Measurements from ENCODE around the gene SRGAP1. TPM values are rescaled to one million over a fixed set of nuclear protein-coding genes. Genes with fewer than 3 reads are reported as not detected.

Gene SRGAP1
- total RNA-seq, 1 donor from 2014 or later: 0.07 TPM

DNA sequence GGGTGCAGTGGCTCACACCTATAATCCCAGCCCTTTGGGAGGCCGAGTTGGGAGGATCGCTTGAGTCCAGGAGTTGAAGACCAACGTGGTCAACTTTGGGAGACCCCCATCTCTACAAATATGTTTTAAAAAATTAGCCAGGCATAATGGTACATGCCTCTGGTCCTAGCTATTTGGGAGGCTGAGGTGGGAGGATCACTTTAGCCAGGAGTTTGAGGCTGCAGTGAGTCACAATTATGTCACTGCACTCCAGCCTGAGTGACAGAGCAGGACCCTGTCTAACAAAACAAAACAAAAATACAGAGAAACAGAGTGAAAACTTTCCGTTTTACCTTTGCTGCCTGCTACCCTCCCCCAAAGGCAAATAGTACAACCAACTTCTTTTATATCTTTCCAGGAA lies 60.2 kb downstream of the SRGAP1 start:
- intact Hi-C loops (cut with micrococcal nuclease): no loop called here
- no peak for DNase-seq (ENCODE audit: low spot score)
- no peak overlapping the region for H3K4me3 Mint-ChIP-seq (ENCODE audit: low read depth)

DNA sequence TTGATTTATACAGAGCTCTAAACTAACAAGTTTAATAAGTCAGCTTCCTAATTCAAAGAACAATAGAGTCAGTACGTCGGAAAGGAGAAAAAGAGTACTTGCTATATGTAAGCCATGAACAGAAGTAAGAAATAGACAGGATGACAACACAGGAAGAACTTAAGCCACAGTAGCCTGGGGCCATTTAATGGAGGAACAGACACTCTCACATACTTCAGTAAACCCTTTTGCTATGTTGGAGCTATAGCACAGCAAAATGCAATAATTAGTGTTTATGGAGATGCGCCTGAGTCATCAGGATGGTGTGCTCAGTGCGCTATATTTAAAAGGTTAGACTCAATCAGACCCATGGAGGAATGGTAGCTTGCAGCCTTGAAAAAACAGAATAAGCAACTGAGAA lies 61.0 kb downstream of the SRGAP1 start:
- intact Hi-C loops (cut with micrococcal nuclease): no loop called here
- no peak overlapping the region for H3K27ac Mint-ChIP-seq
- H3K4me1 Mint-ChIP-seq (ENCODE audit: low read depth): no peaks in the 10 kb centered on the region
- peaks cover 3% of the 10 kb centered on the region for H3K9me3 Mint-ChIP-seq
- no peaks in the 10 kb centered on the region for H3K36me3 Mint-ChIP-seq (ENCODE audit: low read depth)
- H3K27me3 Mint-ChIP-seq (ENCODE audit: low read depth): no peaks in the 10 kb centered on the region
- H3K4me3 Mint-ChIP-seq (ENCODE audit: low read depth): no peak overlapping the region
- DNase-seq (ENCODE audit: low spot score): no peak

More for the DNA sequence above, 60.2 kb downstream of the SRGAP1 start:
- peaks cover 3% of the 10 kb centered on the region for H3K9me3 Mint-ChIP-seq
- no peak overlapping the region for H3K27ac Mint-ChIP-seq
- H3K36me3 Mint-ChIP-seq (ENCODE audit: low read depth): no peaks in the 10 kb centered on the region
- no peaks in the 10 kb centered on the region for H3K4me1 Mint-ChIP-seq (ENCODE audit: low read depth)
- no peaks in the 10 kb centered on the region for H3K27me3 Mint-ChIP-seq (ENCODE audit: low read depth)

DNA sequence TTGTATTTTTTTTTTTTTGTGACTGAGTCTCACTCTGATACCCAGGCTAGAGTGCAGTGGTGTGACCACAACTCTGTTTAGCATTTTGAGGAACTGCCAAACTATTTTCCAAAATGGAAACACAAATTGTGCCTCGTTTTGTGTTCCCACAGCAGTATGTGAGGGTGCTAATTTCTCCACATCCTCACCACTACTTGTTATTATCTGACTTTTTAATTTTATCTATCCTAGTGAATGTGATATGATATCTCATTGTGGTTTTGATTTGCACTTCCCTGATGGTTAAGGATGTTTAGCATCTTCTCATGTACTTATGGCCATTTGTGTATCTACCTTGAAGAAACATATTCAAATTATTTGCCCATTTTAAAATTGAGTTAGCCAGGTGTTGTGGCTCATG lies 62.4 kb downstream of the SRGAP1 start:
- H3K4me1 Mint-ChIP-seq (ENCODE audit: low read depth): no peaks in the 10 kb centered on the region
- peaks cover 3% of the 10 kb centered on the region for H3K9me3 Mint-ChIP-seq
- H3K27ac Mint-ChIP-seq: no peak overlapping the region
- no peaks in the 10 kb centered on the region for H3K36me3 Mint-ChIP-seq (ENCODE audit: low read depth)
- no peak overlapping the region for H3K4me3 Mint-ChIP-seq (ENCODE audit: low read depth)
- no peak for DNase-seq (ENCODE audit: low spot score)
- H3K27me3 Mint-ChIP-seq (ENCODE audit: low read depth): no peaks in the 10 kb centered on the region
- intact Hi-C loops (cut with micrococcal nuclease): no loop called here

GRCh38 chr12:63907561-63907960 lies 63.1 kb downstream of the SRGAP1 start:
- no peak overlapping the region for H3K27ac Mint-ChIP-seq
- peaks cover 3% of the 10 kb centered on the region for H3K9me3 Mint-ChIP-seq
- no peak overlapping the region for H3K4me3 Mint-ChIP-seq (ENCODE audit: low read depth)
- H3K36me3 Mint-ChIP-seq (ENCODE audit: low read depth): no peaks in the 10 kb centered on the region
- no peaks in the 10 kb centered on the region for H3K4me1 Mint-ChIP-seq (ENCODE audit: low read depth)
- intact Hi-C loops (cut with micrococcal nuclease): no loop called here
- no peak for DNase-seq (ENCODE audit: low spot score)
- no peaks in the 10 kb centered on the region for H3K27me3 Mint-ChIP-seq (ENCODE audit: low read depth)

DNA sequence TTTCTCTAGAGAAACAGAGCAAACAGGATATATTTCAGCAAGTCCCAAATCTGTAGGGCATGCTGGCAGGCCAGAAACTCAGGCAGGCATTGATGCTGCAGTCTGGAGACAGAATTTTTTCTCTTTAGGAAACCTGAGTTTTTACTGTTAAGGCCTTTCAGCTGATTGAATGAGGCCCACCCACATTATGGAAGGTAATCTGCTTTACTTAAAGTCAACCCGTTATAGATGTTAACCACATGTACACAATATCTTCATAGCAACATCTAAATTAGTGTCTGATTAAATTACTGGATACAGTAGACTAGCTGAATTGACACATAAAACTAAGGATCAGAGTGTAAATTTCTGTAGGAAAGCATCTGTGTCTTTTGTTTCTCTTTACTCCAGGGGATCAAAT lies 65.2 kb downstream of the SRGAP1 start:
- H3K9me3 Mint-ChIP-seq: peaks cover 3% of the 10 kb centered on the region
- intact Hi-C loops (cut with micrococcal nuclease): no loop called here
- DNase-seq (ENCODE audit: low spot score): no peak
- H3K4me3 Mint-ChIP-seq (ENCODE audit: low read depth): no peak overlapping the region
- no peaks in the 10 kb centered on the region for H3K27me3 Mint-ChIP-seq (ENCODE audit: low read depth)
- no peak overlapping the region for H3K27ac Mint-ChIP-seq
- no peaks in the 10 kb centered on the region for H3K36me3 Mint-ChIP-seq (ENCODE audit: low read depth)
- no peaks in the 10 kb centered on the region for H3K4me1 Mint-ChIP-seq (ENCODE audit: low read depth)

GRCh38 chr12:63911341-63911740 lies 66.8 kb downstream of the SRGAP1 start:
- Mint-ChIP-seq H3K36me3 (ENCODE audit: low read depth) (no peaks in the 10 kb centered on the region), H3K9me3 (peaks cover 3% of the 10 kb centered on the region), H3K4me1 (ENCODE audit: low read depth) (no peaks in the 10 kb centered on the region), H3K27ac (no peak overlapping the region), H3K4me3 (ENCODE audit: low read depth) (no peak overlapping the region), H3K27me3 (ENCODE audit: low read depth) (no peaks in the 10 kb centered on the region)
- no peak for DNase-seq (ENCODE audit: low spot score)
- intact Hi-C loops (cut with micrococcal nuclease): no loop called here

DNA sequence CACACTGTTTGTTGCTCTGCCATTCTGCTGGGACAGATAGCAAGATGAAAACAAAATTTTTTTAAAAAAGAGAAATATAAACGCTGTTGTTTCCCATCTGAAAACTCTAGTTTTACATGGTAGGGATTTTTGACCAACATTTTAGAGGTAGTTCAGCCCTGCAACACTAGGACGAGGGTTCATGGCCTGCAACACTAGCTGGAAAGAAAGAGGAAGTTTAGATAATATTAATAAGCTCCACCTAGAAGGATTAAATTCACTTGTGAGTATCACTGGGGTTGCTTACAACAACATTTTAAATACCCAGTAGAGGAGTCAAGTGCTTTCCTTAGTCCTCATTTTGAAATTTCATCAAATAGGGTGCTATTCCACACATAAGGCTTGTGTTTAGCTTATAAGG lies 68.2 kb downstream of the SRGAP1 start:
- intact Hi-C loops (cut with micrococcal nuclease): no loop called here
- H3K4me1 Mint-ChIP-seq (ENCODE audit: low read depth): no peaks in the 10 kb centered on the region
- no peaks in the 10 kb centered on the region for H3K27me3 Mint-ChIP-seq (ENCODE audit: low read depth)
- H3K27ac Mint-ChIP-seq: no peak overlapping the region
- H3K36me3 Mint-ChIP-seq (ENCODE audit: low read depth): no peaks in the 10 kb centered on the region
- H3K4me3 Mint-ChIP-seq (ENCODE audit: low read depth): no peak overlapping the region
- DNase-seq (ENCODE audit: low spot score): no peak
- no peaks in the 10 kb centered on the region for H3K9me3 Mint-ChIP-seq

GRCh38 chr12:63913929-63914328 lies 69.4 kb downstream of the SRGAP1 start:
- intact Hi-C loops (cut with micrococcal nuclease): no loop called here
- no peaks in the 10 kb centered on the region for H3K4me1 Mint-ChIP-seq (ENCODE audit: low read depth)
- no peak overlapping the region for H3K4me3 Mint-ChIP-seq (ENCODE audit: low read depth)
- no peaks in the 10 kb centered on the region for H3K27me3 Mint-ChIP-seq (ENCODE audit: low read depth)
- H3K27ac Mint-ChIP-seq: no peak overlapping the region
- no peak for DNase-seq (ENCODE audit: low spot score)
- no peaks in the 10 kb centered on the region for H3K36me3 Mint-ChIP-seq (ENCODE audit: low read depth)
- H3K9me3 Mint-ChIP-seq: no peaks in the 10 kb centered on the region

- no peaks in the 10 kb centered on the region for H3K4me1 Mint-ChIP-seq (ENCODE audit: low read depth)
- H3K4me3 Mint-ChIP-seq (ENCODE audit: low read depth): no peak overlapping the region
- intact Hi-C loops (cut with micrococcal nuclease): no loop called here
- H3K36me3 Mint-ChIP-seq (ENCODE audit: low read depth): no peaks in the 10 kb centered on the region
- DNase-seq (ENCODE audit: low spot score): no peak
- H3K9me3 Mint-ChIP-seq: no peaks in the 10 kb centered on the region
- H3K27me3 Mint-ChIP-seq (ENCODE audit: low read depth): no peaks in the 10 kb centered on the region
- H3K27ac Mint-ChIP-seq: no peak overlapping the region
Observed at GRCh38 chr12:63915105-63915800, 70.8 kb downstream of the SRGAP1 start.

DNA sequence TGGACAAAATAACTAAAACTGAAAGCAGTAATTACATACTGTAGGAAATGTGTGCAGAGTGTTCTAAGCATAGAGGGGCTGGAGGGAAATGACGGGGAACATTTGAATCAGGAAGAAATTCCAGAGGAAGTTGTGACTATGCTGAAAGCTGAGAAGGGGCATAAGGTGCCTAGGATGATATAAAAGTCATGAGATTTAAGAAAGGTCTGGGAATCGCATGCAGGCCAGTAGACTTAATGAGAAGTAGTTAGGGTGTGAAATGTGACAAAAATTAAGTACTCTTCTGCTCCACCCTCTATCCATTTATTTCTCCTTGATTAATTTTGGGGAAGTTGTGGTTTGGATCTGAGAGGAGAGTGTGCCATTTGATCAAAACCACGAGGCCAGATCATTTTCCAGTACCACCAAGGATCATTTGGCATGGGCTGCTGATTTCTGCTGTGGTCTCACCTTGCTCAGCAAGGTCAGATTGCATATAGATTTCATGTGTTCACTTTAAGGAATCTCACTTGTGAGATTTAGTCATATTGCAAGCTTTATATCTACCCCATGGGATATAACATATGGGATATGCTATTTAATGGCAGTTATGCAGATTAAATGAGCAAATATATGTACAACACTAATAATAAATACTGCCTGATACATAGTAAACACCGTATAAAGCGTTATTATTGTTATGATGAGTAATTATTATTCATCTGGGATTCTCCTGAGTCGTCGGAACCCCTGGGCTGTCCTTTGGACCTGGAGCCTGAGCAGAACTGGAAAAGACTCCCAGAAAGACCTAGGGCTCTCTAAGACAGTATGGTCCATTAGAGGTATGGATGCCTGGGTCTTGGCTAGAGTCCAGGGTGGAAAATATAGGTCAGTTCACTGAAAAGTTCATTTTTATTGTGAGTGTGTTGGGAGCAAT lies 72.3 kb downstream of the SRGAP1 start:
- no peak for DNase-seq (ENCODE audit: low spot score)
- H3K27ac Mint-ChIP-seq: no peak overlapping the region
- H3K9me3 Mint-ChIP-seq: no peaks in the 10 kb centered on the region
- no peak overlapping the region for H3K4me3 Mint-ChIP-seq (ENCODE audit: low read depth)
- intact Hi-C loops (cut with micrococcal nuclease): no loop called here
- H3K36me3 Mint-ChIP-seq (ENCODE audit: low read depth): no peaks in the 10 kb centered on the region
- H3K4me1 Mint-ChIP-seq (ENCODE audit: low read depth): no peaks in the 10 kb centered on the region
- H3K27me3 Mint-ChIP-seq (ENCODE audit: low read depth): no peaks in the 10 kb centered on the region

- no peaks in the 10 kb centered on the region for H3K4me1 Mint-ChIP-seq (ENCODE audit: low read depth)
- no peaks in the 10 kb centered on the region for H3K36me3 Mint-ChIP-seq (ENCODE audit: low read depth)
- H3K9me3 Mint-ChIP-seq: no peaks in the 10 kb centered on the region
- H3K27me3 Mint-ChIP-seq (ENCODE audit: low read depth): no peaks in the 10 kb centered on the region
- intact Hi-C loops (cut with micrococcal nuclease): no loop called here
- no peak overlapping the region for H3K4me3 Mint-ChIP-seq (ENCODE audit: low read depth)
- DNase-seq (ENCODE audit: low spot score): no peak
- no peak overlapping the region for H3K27ac Mint-ChIP-seq
Observed at GRCh38 chr12:63917477-63917862, 73.0 kb downstream of the SRGAP1 start.

GRCh38 chr12:63917864-63918799 lies 73.6 kb downstream of the SRGAP1 start:
- H3K9me3 Mint-ChIP-seq: no peaks in the 10 kb centered on the region
- H3K4me1 Mint-ChIP-seq (ENCODE audit: low read depth): no peaks in the 10 kb centered on the region
- H3K27me3 Mint-ChIP-seq (ENCODE audit: low read depth): no peaks in the 10 kb centered on the region
- no peak overlapping the region for H3K27ac Mint-ChIP-seq
- intact Hi-C loops (cut with micrococcal nuclease): no loop called here
- no peak for DNase-seq (ENCODE audit: low spot score)
- H3K4me3 Mint-ChIP-seq (ENCODE audit: low read depth): no peak overlapping the region
- H3K36me3 Mint-ChIP-seq (ENCODE audit: low read depth): no peaks in the 10 kb centered on the region
